ENCODE results near the gene PATE1.

The PATE1 gene

DNA sequence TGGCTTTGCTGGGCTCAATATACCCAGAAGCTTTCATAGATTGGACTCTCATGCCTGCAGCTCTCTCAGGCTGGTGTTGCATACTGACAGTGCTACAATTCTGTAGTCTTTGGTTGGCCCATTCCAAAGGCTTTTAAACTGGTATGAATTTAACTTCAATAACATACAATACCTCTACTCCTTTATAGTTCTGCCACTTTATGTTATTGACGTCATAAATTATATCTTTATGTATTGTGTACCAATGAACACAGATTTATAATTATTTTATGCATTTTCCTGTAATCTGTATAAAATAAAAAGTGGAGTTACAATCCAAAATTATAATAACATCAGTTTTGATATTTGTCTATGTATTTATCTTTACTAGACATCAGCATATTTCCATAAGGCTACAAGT lies 16.4 kb downstream of the PATE1 start:
- no peaks in the 10 kb centered on the region for H3K79me2 ChIP-seq (ENCODE audit: control insufficient read depth, insufficient read depth, low read length, unreplicated experiment)
- H3K27me3 ChIP-seq (ENCODE audit: insufficient read depth, low read length): peaks cover 21% of the 10 kb centered on the region
- H3K36me3 ChIP-seq (ENCODE audit: insufficient read depth, low read length): no peaks in the 10 kb centered on the region
- H2AFZ ChIP-seq (ENCODE audit: low read length, unreplicated experiment): no peak overlapping the region
- no peaks in the 10 kb centered on the region for H3K4me1 ChIP-seq (ENCODE audit: control insufficient read depth, insufficient read depth, low read length, unreplicated experiment)
- H3K4me3 ChIP-seq (ENCODE audit: low read depth, low read length): no peak overlapping the region
- no peak overlapping the region for H3K27ac ChIP-seq (ENCODE audit: low read depth, low read length)

DNA sequence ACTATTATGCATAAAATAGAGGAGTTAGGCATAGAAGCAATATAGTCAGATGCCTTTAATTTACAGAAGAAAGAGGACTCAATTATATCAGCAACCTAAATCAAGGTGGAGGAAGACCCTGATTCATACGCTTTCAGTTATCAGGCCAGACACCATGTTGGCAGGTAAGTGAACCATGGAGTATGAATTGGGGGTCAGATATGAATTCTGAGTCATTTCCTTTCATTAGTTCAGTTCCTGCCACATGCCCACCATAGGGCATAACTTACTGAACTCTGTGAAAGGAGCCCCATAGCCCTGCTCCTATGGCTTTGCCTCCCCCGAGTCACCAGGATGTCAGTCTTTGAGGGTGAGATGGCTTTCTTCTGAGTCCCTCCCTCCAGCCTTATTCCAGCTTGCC lies 17.4 kb downstream of the PATE1 start:
- Histone ChIP-seq H2AFZ (ENCODE audit: low read length, unreplicated experiment) (no peak overlapping the region), H3K79me2 (ENCODE audit: control insufficient read depth, insufficient read depth, low read length, unreplicated experiment) (no peaks in the 10 kb centered on the region), H3K27me3 (ENCODE audit: insufficient read depth, low read length) (peaks cover 29% of the 10 kb centered on the region), H3K36me3 (ENCODE audit: insufficient read depth, low read length) (no peaks in the 10 kb centered on the region), H3K27ac (ENCODE audit: low read depth, low read length) (no peak overlapping the region), H3K4me3 (ENCODE audit: low read depth, low read length) (no peak overlapping the region), H3K4me1 (ENCODE audit: control insufficient read depth, insufficient read depth, low read length, unreplicated experiment) (no peaks in the 10 kb centered on the region)

DNA sequence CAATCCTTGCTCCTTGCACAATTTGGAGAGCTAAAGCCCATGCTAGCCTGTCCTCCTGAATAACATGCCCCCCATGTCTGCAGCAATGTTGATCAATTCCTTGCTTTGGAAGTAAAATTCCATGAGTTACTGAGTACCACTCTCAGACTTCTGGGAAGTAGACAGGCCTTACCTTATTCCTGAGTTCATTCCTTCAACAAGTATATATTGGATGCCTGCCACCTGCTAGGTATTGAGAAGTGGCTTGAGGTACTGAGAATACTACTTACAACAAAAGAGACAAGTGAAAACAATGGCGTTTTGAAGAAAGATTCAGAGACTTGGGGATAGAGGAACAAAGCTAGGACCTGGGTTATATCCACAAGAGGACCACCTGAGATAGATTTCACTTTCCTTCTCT lies 20.2 kb downstream of the PATE1 start:
- H3K27ac ChIP-seq (ENCODE audit: low read depth, low read length): no peak overlapping the region
- no peaks in the 10 kb centered on the region for H3K79me2 ChIP-seq (ENCODE audit: control insufficient read depth, insufficient read depth, low read length, unreplicated experiment)
- H3K27me3 ChIP-seq (ENCODE audit: insufficient read depth, low read length): peaks cover 43% of the 10 kb centered on the region
- no peaks in the 10 kb centered on the region for H3K4me1 ChIP-seq (ENCODE audit: control insufficient read depth, insufficient read depth, low read length, unreplicated experiment)
- H2AFZ ChIP-seq (ENCODE audit: low read length, unreplicated experiment): no peak overlapping the region
- no peaks in the 10 kb centered on the region for H3K36me3 ChIP-seq (ENCODE audit: insufficient read depth, low read length)
- no peak overlapping the region for H3K4me3 ChIP-seq (ENCODE audit: low read depth, low read length)

DNA sequence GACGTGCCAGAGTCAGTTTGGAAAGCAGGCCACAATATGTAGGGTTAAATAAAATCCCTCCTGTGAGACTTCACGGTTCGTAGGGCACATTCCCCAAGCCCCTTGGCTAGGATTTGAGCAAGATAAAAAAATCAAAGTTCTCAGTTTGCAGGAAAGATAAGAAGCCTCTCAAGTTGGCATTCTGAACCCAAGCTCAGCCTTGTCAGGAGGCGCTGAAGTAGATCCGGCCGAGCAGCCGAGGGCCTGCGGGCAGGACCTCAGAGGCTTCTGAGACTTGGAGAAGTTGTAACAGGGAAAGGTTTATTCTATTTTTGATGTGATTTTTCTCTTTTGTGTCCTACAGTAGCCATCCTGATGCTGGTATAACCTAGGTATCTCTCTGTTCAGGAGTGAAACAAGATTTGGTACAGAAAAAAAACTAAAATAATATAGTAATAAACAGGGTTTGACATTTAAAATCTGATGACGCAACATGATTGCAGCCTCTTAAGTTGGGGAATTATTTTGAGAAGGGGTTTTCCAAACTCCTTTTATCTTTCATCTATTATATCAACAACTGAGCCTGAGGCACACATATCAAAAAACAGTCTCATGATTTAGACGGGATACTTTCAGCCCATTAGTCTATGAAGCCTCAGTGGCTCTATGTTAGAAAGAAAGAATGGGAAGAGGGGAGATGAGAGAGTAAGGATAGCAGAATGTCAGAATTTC lies 22.4 kb downstream of the PATE1 start:
- Histone ChIP-seq H3K36me3 (ENCODE audit: insufficient read depth, low read length) (no peaks in the 10 kb centered on the region), H3K4me1 (ENCODE audit: control insufficient read depth, insufficient read depth, low read length, unreplicated experiment) (peaks cover 11% of the 10 kb centered on the region), H2AFZ (ENCODE audit: low read length, unreplicated experiment) (no peak overlapping the region), H3K4me3 (ENCODE audit: low read depth, low read length) (no peak overlapping the region), H3K27ac (ENCODE audit: low read depth, low read length) (no peak overlapping the region), H3K27me3 (ENCODE audit: insufficient read depth, low read length) (peaks cover 37% of the 10 kb centered on the region), H3K79me2 (ENCODE audit: control insufficient read depth, insufficient read depth, low read length, unreplicated experiment) (no peaks in the 10 kb centered on the region)

DNA sequence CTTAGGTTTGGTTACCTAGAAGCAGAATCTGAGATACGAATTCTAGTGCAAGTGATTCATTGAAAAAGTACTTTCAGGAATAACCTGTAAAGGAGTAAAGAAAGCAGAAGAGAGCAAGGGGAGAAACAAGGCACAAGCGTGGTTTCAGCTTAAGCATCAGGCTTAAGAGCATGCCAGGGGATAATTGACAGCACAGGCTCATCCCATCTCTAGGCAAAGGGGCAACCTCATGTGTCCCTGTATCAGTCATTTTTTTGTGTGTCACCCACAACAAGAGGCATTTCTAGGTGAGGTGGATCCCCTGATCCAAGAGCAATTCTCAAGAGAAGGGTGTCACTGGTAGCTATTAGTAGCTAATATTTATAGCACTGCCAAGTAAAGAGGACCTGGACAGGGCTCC lies 24.5 kb downstream of the PATE1 start:
- Histone ChIP-seq H3K27ac (ENCODE audit: low read depth, low read length) (no peak overlapping the region), H3K4me3 (ENCODE audit: low read depth, low read length) (no peak overlapping the region), H3K27me3 (ENCODE audit: insufficient read depth, low read length) (peaks cover 32% of the 10 kb centered on the region), H3K36me3 (ENCODE audit: insufficient read depth, low read length) (no peaks in the 10 kb centered on the region), H3K4me1 (ENCODE audit: control insufficient read depth, insufficient read depth, low read length, unreplicated experiment) (peaks cover 14% of the 10 kb centered on the region), H3K79me2 (ENCODE audit: control insufficient read depth, insufficient read depth, low read length, unreplicated experiment) (no peaks in the 10 kb centered on the region), H2AFZ (ENCODE audit: low read length, unreplicated experiment) (no peak overlapping the region)

DNA sequence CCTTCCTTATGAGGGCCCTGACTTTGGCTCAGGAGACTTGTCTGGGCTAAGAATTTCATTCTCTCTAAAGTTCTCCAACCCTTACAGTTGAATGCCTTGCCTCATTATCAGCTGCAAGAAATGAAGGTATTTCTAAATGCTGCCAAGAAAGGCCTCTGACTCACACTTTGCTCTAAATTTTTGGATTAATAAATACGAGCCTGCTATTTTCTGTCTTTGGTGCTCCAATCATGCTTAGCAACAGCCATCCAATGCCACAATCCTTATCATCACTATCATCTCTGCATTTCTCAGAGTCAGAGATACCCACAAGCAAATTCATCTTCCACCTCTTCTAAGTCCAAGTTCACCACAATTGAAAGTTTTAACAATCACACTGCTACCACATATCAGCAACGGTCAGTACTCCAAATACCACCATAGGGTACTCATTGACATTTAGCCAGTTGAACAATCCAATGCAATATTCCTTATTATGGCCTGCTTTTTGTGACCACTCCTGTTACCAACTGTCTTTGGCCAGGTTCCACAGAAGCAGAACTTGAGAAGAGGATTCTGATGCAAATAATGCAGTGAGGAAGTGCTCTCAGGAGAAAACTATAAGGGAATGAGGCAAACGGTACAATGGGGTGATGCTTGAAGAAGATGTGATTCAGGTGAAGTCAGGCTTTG lies 26.9 kb downstream of the PATE1 start:
- H3K27me3 ChIP-seq (ENCODE audit: insufficient read depth, low read length): peaks cover 19% of the 10 kb centered on the region
- H2AFZ ChIP-seq (ENCODE audit: low read length, unreplicated experiment): no peak overlapping the region
- no peaks in the 10 kb centered on the region for H3K79me2 ChIP-seq (ENCODE audit: control insufficient read depth, insufficient read depth, low read length, unreplicated experiment)
- peaks cover 14% of the 10 kb centered on the region for H3K4me1 ChIP-seq (ENCODE audit: control insufficient read depth, insufficient read depth, low read length, unreplicated experiment)
- H3K27ac ChIP-seq (ENCODE audit: low read depth, low read length): peak overlapping the region; percentile 42
- no peaks in the 10 kb centered on the region for H3K36me3 ChIP-seq (ENCODE audit: insufficient read depth, low read length)
- 0 out of 2 replicates have a peak overlapping the region, but pooled peaks have one; percentile 6 for H3K4me3 ChIP-seq (ENCODE audit: low read depth, low read length)

DNA sequence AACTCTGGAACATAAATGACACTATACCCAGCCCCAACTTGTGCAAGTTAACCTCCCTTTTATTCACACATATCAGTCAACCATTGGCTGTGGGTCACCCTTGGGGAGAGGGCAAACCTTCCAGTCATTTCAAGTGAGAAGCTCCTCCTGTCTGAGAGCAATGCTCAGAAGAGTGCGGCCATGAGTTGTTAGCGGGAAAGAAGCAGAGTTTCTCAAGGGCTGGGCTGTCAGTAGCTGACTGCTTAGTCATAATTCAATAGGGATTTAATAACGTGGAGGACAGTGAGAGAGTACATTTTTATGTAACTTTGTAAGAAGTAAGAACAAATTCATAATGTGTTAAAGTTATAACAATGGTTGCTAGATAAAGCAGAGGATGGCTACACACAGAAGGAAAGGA lies 27.4 kb downstream of the PATE1 start:
- H3K4me3 ChIP-seq (ENCODE audit: low read depth, low read length): no peak overlapping the region
- H3K27me3 ChIP-seq (ENCODE audit: insufficient read depth, low read length): peaks cover 16% of the 10 kb centered on the region
- no peak overlapping the region for H2AFZ ChIP-seq (ENCODE audit: low read length, unreplicated experiment)
- no peaks in the 10 kb centered on the region for H3K79me2 ChIP-seq (ENCODE audit: control insufficient read depth, insufficient read depth, low read length, unreplicated experiment)
- no peaks in the 10 kb centered on the region for H3K36me3 ChIP-seq (ENCODE audit: insufficient read depth, low read length)
- H3K27ac ChIP-seq (ENCODE audit: low read depth, low read length): peak overlapping the region; percentile 42; the same call in 1 of the 2 replicates
- H3K4me1 ChIP-seq (ENCODE audit: control insufficient read depth, insufficient read depth, low read length, unreplicated experiment): peaks cover 14% of the 10 kb centered on the region

DNA sequence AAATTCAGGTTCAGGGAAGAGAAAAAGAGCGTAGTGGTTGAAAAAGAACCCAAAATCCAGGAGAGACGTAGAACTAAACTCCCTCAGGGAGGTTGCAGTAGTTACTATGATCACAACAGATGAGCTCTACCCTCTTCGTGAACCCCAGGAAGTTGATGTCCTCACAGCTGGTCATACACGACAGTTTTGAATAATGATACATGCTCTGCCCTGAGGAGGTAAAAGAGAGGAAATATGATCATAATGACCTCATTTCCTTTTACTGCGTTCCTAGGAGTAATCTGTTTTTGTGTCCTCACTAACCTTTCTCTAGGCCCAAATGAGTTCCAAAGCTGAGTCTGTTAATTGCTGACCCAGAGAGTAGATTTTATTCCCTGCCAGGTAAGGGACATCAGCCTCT lies 31.2 kb downstream of the PATE1 start:
- no peak overlapping the region for H2AFZ ChIP-seq (ENCODE audit: low read length, unreplicated experiment)
- H3K27ac ChIP-seq (ENCODE audit: low read depth, low read length): no peak overlapping the region
- H3K4me3 ChIP-seq (ENCODE audit: low read depth, low read length): no peak overlapping the region
- peaks cover 14% of the 10 kb centered on the region for H3K4me1 ChIP-seq (ENCODE audit: control insufficient read depth, insufficient read depth, low read length, unreplicated experiment)
- no peaks in the 10 kb centered on the region for H3K36me3 ChIP-seq (ENCODE audit: insufficient read depth, low read length)
- H3K79me2 ChIP-seq (ENCODE audit: control insufficient read depth, insufficient read depth, low read length, unreplicated experiment): no peaks in the 10 kb centered on the region
- H3K27me3 ChIP-seq (ENCODE audit: insufficient read depth, low read length): no peaks in the 10 kb centered on the region; the same call in 1 of the 2 replicates

DNA sequence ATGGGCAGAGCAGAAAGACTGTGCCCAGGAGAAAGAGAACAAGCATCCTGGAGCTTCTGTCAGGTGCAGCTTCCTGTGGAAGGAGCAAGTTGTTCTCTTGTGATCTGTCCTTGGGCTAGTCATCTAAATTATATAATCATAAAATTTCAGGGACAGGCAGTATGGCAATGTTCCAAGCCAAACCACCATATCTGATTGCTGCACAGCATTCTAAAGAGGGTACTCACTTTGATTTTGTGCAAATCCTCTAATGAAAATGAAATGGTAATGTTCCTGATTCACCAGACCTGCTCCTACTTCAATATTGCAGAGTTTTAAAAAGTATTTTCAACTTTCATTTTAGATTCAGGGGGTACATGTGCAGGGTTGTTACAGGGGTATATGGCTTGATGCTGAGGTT lies 32.6 kb downstream of the PATE1 start, which contains the start of gene PATE2:
TSS of gene PATE2 (minus strand) at position 101 of the 400 bp plus-strand sequence. CDS start at position 46, 55 bp downstream.
- Histone ChIP-seq H3K27me3 (ENCODE audit: insufficient read depth, low read length) (no peaks in the 10 kb centered on the region; the same call in 1 of the 2 replicates), H3K36me3 (ENCODE audit: insufficient read depth, low read length) (no peaks in the 10 kb centered on the region), H3K27ac (ENCODE audit: low read depth, low read length) (no peak within 1 kb of the TSS), H3K4me3 (ENCODE audit: low read depth, low read length) (no peak within 1 kb of the TSS), H3K79me2 (ENCODE audit: control insufficient read depth, insufficient read depth, low read length, unreplicated experiment) (no peaks in the 10 kb centered on the region), H3K4me1 (ENCODE audit: control insufficient read depth, insufficient read depth, low read length, unreplicated experiment) (peaks cover 2% of the 10 kb centered on the region), H2AFZ (ENCODE audit: low read length, unreplicated experiment) (no peak within 1 kb of the TSS)

DNA sequence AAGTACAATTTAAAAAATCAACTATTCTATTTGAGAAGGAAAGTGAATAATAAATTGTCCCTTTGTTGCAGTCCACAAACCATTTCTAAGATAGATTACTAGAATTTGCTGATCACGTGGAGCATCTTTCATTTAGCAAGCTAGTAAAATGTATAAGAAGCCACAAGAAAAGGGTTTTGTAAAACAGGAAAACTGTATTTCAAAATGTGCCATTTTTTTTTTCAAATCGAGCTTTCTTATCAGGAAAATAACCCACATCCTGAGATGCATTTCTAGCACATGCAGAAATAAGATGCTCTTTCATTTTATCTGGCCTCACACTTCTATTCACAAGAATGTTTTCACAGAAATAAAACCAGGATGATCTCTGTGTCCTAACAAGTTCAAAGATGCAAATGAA lies 38.6 kb downstream of the PATE1 start:
- Histone ChIP-seq H3K4me1 (ENCODE audit: control insufficient read depth, insufficient read depth, low read length, unreplicated experiment) (no peaks in the 10 kb centered on the region), H2AFZ (ENCODE audit: low read length, unreplicated experiment) (no peak overlapping the region), H3K79me2 (ENCODE audit: control insufficient read depth, insufficient read depth, low read length, unreplicated experiment) (no peaks in the 10 kb centered on the region), H3K27ac (ENCODE audit: low read depth, low read length) (no peak overlapping the region), H3K27me3 (ENCODE audit: insufficient read depth, low read length) (peaks cover 11% of the 10 kb centered on the region; the same call in 1 of the 2 replicates), H3K36me3 (ENCODE audit: insufficient read depth, low read length) (no peaks in the 10 kb centered on the region), H3K4me3 (ENCODE audit: low read depth, low read length) (no peak overlapping the region)

DNA sequence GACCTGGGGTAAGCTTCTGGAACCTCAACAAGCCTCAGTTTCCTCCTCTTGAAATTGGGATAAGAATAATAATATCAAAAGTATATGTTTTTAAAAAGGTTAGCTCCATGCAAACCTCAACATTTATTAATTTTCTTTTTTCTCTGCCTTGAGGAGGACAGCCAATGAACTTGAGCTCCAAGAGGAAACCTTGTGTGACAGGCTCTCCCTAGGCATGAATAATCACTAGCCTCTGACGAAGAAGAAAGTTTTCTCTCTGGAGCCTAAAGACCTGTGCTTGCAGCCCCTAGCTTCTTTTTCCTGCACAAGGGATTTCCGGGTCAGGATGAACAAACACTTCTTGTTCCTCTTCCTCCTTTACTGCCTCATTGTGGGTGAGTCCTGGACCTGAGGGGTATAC lies 41.7 kb downstream of the PATE1 start, which contains the start of gene PATE3:
TSS of gene PATE3 (plus strand) at position 301 of the 400 bp plus-strand sequence. CDS start at position 326, 25 bp downstream.
- H3K4me1 ChIP-seq (ENCODE audit: control insufficient read depth, insufficient read depth, low read length, unreplicated experiment): no peaks in the 10 kb centered on the region
- no peaks in the 10 kb centered on the region for H3K79me2 ChIP-seq (ENCODE audit: control insufficient read depth, insufficient read depth, low read length, unreplicated experiment)
- H3K27ac ChIP-seq (ENCODE audit: low read depth, low read length): no peak within 1 kb of the TSS
- no peak within 1 kb of the TSS for H2AFZ ChIP-seq (ENCODE audit: low read length, unreplicated experiment)
- no peak within 1 kb of the TSS for H3K4me3 ChIP-seq (ENCODE audit: low read depth, low read length)
- H3K36me3 ChIP-seq (ENCODE audit: insufficient read depth, low read length): no peaks in the 10 kb centered on the region
- peaks cover 11% of the 10 kb centered on the region; the same call in 1 of the 2 replicates for H3K27me3 ChIP-seq (ENCODE audit: insufficient read depth, low read length)

Data from ACC112 (cell line).